ENCODE results near the gene SCYL1.
A peak's percentile ranks its signal among the peaks of the same experiment; 100 is the strongest.

SCYL1 gene

GRCh38 chr11:65489706-65490320, 35.1 kb upstream of the SCYL1 start:
- TF ChIP-seq CTCF (IDR thresholded peaks at IDR 0.05; ENCODE audit: insufficient read depth, low read depth, low read length, missing control alignments): no peak
- no peak for DNase-seq (ENCODE audit: low read depth)
- H3K4me3 ChIP-seq (ENCODE audit: low read depth, low read length): no peak overlapping the region

GRCh38 chr11:65491163-65491465, 33.8 kb upstream of the SCYL1 start:
- peak overlapping the region; percentile 65 for H3K4me3 ChIP-seq (ENCODE audit: low read depth, low read length)
- TF ChIP-seq CTCF (IDR thresholded peaks at IDR 0.05; ENCODE audit: insufficient read depth, low read depth, low read length, missing control alignments): no peak
- no peak for DNase-seq (ENCODE audit: low read depth)

GRCh38 chr11:65491614-65492386, 33.1 kb upstream of the SCYL1 start:
- H3K4me3 ChIP-seq (ENCODE audit: low read depth, low read length): peak overlapping the region; percentile 65
- peak; percentile 69 for DNase-seq (ENCODE audit: low read depth)
- TF ChIP-seq CTCF (IDR thresholded peaks at IDR 0.05; ENCODE audit: insufficient read depth, low read depth, low read length, missing control alignments): no peak

- peak overlapping the region; percentile 65 for H3K4me3 ChIP-seq (ENCODE audit: low read depth, low read length)
- DNase-seq (ENCODE audit: low read depth): no peak
- TF ChIP-seq CTCF (IDR thresholded peaks at IDR 0.05; ENCODE audit: insufficient read depth, low read depth, low read length, missing control alignments): no peak
Measured at GRCh38 chr11:65492387-65492636, 32.6 kb upstream of the SCYL1 start.

GRCh38 chr11:65492637-65493366, 32.1 kb upstream of the SCYL1 start:
- TF ChIP-seq CTCF (IDR thresholded peaks at IDR 0.05; ENCODE audit: insufficient read depth, low read depth, low read length, missing control alignments): no peak
- DNase-seq (ENCODE audit: low read depth): peak; percentile 87
- peak overlapping the region; percentile 65 for H3K4me3 ChIP-seq (ENCODE audit: low read depth, low read length)

GRCh38 chr11:65493367-65494176, 31.3 kb upstream of the SCYL1 start:
- peak; percentile 81 for DNase-seq (ENCODE audit: low read depth)

More at GRCh38 chr11:65493367-65494176, 31.3 kb upstream of the SCYL1 start:
- H3K4me3 ChIP-seq (ENCODE audit: low read depth, low read length): peak overlapping the region; percentile 65
- no peak for TF ChIP-seq CTCF (IDR thresholded peaks at IDR 0.05; ENCODE audit: insufficient read depth, low read depth, low read length, missing control alignments)
